NT2/D1 (cell line): ENCODE data around the gene CHTF8.

Experiments used
- DNase-seq: peaks from one replicate; pipeline ENCODE4 v3.0.0-alpha.2; 2011; ENCODE audit warnings: low read depth, low spot score
- H3K27me3 ChIP-seq: 2 replicates; pipeline ENCODE4 v1.6.0; 2011; ENCODE audit warnings: mild to moderate bottlenecking; ENCODE audit not compliant: insufficient read length, insufficient read depth
- H3K36me3 ChIP-seq: 2 replicates; pipeline ENCODE4 v1.6.1; 2011; ENCODE audit warnings: mild to moderate bottlenecking, low read length, mixed read lengths; ENCODE audit not compliant: insufficient read depth, insufficient read length
- H3K4me1 ChIP-seq: 2 replicates; pipeline ENCODE4 v1.5.1; 2011; ENCODE audit not compliant: insufficient read depth, insufficient read length
- H3K4me3 ChIP-seq: 2 replicates; pipeline ENCODE4 v1.5.1; 2011; ENCODE audit warnings: low read depth; ENCODE audit not compliant: insufficient read length
- H3K9ac ChIP-seq: 2 replicates; pipeline ENCODE4 v1.6.0; 2011; ENCODE audit warnings: low read depth; ENCODE audit not compliant: insufficient read length
- H3K9me3 ChIP-seq: 2 replicates; pipeline ENCODE4 v1.5.1; 2011; ENCODE audit warnings: mild to moderate bottlenecking, low read length; ENCODE audit not compliant: insufficient read depth
- SUZ12 ChIP-seq: IDR thresholded peaks from 2 replicates; pipeline ENCODE4 v1.6.1; 2011; ENCODE audit not compliant: insufficient read length, insufficient read depth; ENCODE audit errors: extremely low read depth
- YY1 ChIP-seq: IDR thresholded peaks from 2 replicates; pipeline ENCODE4 v1.6.1; 2011; ENCODE audit not compliant: insufficient read length, insufficient read depth
- ZNF274 ChIP-seq: IDR thresholded peaks from 2 replicates; pipeline ENCODE4 v1.6.1; 2011; ENCODE audit warnings: mild to moderate bottlenecking, low read depth, low read length

Gene CHTF8

DNA sequence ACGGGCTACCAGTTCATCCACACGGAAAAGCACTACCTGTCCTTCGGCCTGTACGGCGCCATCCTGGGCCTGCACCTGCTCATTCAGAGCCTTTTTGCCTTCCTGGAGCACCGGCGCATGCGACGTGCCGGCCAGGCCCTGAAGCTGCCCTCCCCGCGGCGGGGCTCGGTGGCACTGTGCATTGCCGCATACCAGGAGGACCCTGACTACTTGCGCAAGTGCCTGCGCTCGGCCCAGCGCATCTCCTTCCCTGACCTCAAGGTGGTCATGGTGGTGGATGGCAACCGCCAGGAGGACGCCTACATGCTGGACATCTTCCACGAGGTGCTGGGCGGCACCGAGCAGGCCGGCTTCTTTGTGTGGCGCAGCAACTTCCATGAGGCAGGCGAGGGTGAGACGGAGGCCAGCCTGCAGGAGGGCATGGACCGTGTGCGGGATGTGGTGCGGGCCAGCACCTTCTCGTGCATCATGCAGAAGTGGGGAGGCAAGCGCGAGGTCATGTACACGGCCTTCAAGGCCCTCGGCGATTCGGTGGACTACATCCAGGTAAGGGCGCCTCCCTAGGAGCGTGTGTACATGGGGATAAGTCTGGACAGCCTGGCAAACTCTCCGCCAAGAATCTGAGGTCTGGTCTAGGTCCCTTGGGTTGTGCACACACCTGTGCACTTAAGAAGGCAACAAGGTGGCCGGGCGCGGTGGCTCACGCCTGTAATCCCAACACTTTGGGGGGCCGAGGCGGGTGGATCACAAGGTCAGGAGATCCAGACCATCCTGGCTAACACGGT is 22.7 kb downstream of the CHTF8 start:
- H3K9ac ChIP-seq: peak overlapping the region; percentile 27
- no peak for TF ChIP-seq SUZ12
- TF ChIP-seq YY1: no peak
- TF ChIP-seq ZNF274: no peak
- peaks cover 52% of the 10 kb centered on the region for H3K36me3 ChIP-seq
- no peak overlapping the region for H3K4me3 ChIP-seq
- no peaks in the 10 kb centered on the region for H3K9me3 ChIP-seq
- DNase-seq: no peak
- peaks cover 13% of the 10 kb centered on the region for H3K4me1 ChIP-seq
- H3K27me3 ChIP-seq: no peaks in the 10 kb centered on the region

DNA sequence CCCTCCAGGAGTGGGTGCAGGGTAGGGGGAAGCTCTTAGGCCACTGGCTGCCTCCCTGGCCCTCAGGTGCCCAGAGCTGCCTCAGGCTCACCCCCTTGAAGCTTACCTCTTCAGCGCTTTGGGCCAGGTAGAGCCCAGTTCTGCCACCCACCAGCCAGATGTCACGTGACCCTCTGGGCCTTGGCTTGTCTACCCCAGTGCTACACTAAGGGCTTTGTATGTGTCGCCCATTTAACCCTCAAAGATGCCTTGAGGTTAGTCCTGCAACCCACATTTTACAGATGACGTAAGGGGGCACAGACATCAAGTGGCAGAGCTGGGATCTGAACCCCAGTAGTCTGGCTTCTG is 23.5 kb downstream of the CHTF8 start:
- Histone ChIP-seq H3K4me3 (no peak overlapping the region), H3K27me3 (no peaks in the 10 kb centered on the region), H3K4me1 (peaks cover 14% of the 10 kb centered on the region), H3K9me3 (no peaks in the 10 kb centered on the region), H3K36me3 (peaks cover 44% of the 10 kb centered on the region), H3K9ac (peak overlapping the region; percentile 86)
- DNase-seq: no peak
- no peak for TF ChIP-seq YY1

DNA sequence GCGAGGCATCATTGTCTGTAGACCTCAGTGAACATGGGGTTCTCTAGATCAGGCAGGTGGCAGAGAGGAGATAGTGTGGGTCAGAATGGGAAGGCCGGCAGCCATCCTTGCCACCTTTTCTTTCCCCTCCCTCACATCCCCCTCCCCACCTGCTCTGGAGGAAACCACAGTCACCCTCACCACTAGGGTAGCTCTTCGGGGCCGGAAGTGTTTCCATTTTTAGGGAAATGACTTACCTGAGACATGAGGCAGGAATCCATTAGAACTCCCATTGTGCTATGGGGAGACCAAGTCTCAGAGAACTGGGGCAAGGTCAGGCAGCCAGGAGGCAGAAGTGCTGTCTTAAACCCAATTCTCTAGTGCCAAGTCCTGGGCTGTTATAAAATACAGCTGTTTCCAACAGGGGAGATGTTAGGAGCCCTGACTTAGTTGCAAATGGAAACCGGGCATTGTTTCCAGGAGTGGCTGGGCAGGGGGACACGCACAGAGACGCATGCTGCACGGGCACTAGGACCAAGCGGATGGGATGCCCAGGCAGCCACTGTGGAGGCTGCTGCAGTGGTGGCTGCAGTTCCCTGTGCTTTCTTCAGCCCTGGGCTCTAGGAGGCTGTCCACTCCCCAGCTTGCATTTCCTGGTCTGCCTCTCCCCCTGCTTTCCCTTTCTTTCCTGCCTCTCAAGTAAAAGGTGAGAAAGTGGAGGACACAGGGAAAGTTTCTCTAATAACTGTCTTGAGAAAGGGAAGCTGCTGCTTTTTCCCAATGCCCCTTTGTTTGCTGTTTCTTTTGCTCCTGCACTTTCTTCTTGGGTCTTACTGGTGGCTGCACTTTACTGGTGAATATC is 24.1 kb downstream of the CHTF8 start:
- TF ChIP-seq SUZ12: no peak
- TF ChIP-seq ZNF274: no peak
- no peak for TF ChIP-seq YY1
- no peak for DNase-seq
- H3K9ac ChIP-seq: peak overlapping the region; percentile 86
- H3K27me3 ChIP-seq: no peaks in the 10 kb centered on the region
- H3K4me3 ChIP-seq: peak overlapping the region; percentile 62
- peaks cover 18% of the 10 kb centered on the region for H3K4me1 ChIP-seq
- H3K36me3 ChIP-seq: peaks cover 38% of the 10 kb centered on the region
- H3K9me3 ChIP-seq: no peaks in the 10 kb centered on the region

- Histone ChIP-seq H3K9ac (peak overlapping the region; percentile 86), H3K4me1 (peaks cover 23% of the 10 kb centered on the region), H3K27me3 (no peaks in the 10 kb centered on the region), H3K9me3 (no peaks in the 10 kb centered on the region), H3K36me3 (peaks cover 30% of the 10 kb centered on the region), H3K4me3 (peak overlapping the region; percentile 62)
- TF ChIP-seq YY1 (no peak), ZNF274 (no peak), SUZ12 (no peak)
- DNase-seq: no peak
Observed at GRCh38 chr16:69107316-69107962, 24.9 kb downstream of the CHTF8 start.

DNA sequence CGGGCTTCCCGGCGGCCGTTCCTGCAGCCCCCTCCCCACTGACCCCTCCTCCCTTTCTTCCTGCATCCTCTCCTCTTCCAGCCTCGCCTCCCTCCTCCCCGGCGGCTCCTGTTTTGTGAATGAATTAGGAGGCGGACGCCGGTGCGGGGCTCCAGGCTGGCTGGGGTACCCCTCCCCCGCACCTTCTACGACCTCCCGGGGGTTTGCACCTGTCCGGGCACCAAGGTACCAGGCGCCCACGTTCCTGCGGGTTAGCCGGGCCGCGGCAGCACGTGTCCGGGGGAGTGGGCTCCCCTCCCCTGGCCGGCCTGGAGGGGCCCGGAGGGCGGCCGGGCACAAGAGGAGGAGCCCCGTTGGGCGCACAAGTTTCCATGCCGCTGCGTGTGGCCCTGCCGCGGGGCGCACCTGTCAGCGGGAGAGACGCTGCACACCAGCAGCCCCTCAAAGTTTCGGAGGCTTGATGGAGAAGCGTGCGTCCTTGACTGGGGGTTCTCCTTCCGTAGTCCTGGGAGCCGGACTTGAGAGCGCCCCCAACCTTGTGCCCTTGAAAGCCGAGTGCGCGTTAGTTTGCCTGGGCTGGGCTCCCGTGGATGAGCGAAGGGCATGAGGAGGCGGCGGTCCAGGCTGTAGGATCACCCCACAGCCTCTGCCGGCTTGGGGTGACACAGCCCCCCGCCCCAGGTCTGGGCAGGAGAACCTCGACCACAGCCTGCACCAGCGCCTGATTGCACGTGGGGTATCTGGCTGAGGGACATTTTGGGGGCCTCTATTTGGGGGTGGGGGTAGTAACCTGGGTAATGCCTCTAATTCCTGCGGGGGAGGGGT is 25.7 kb downstream of the CHTF8 start:
- peak overlapping the region; percentile 86 for H3K9ac ChIP-seq
- DNase-seq: no peak
- H3K9me3 ChIP-seq: no peaks in the 10 kb centered on the region
- no peaks in the 10 kb centered on the region for H3K27me3 ChIP-seq
- H3K36me3 ChIP-seq: peaks cover 22% of the 10 kb centered on the region
- peak overlapping the region; percentile 62 for H3K4me3 ChIP-seq
- peaks cover 21% of the 10 kb centered on the region for H3K4me1 ChIP-seq
- TF ChIP-seq YY1: no peak
- no peak for TF ChIP-seq SUZ12
- TF ChIP-seq ZNF274: no peak

GRCh38 chr16:69105501-69106361 is 26.7 kb downstream of the CHTF8 start, which contains the start of gene HAS3:
Gene HAS3, plus strand, starts transcription at chr16:69105653. Its CDS starts 3,743 bp downstream, at chr16:69109396.
- TF ChIP-seq SUZ12 (no peak), ZNF274 (no peak), YY1 (no peak)
- H3K36me3 ChIP-seq: peaks cover 14% of the 10 kb centered on the region
- no peaks in the 10 kb centered on the region for H3K9me3 ChIP-seq
- H3K4me1 ChIP-seq: peaks cover 21% of the 10 kb centered on the region
- no peaks in the 10 kb centered on the region for H3K27me3 ChIP-seq
- H3K9ac ChIP-seq: peak within 1 kb of the TSS; percentile 89
- peak within 1 kb of the TSS; percentile 62 for H3K4me3 ChIP-seq
- peak; percentile 80 for DNase-seq
